ENCODE data around the gene MRPL14.
"Not testable (repeated sequence)": the region's sequence is repeated elsewhere in the genome, so short reads cannot be mapped to it uniquely, and the experiment has no call there.

MRPL14 gene

GRCh38 chr6:44094403-44095242, 32.6 kb downstream of the MRPL14 start:
- peaks cover 2% of the 10 kb centered on the region for H3K36me3 ChIP-seq (ENCODE audit: control insufficient read depth, insufficient read depth, low read length)
- H3K4me3 ChIP-seq (replicated peaks; ENCODE audit: low read depth, low read length): no peak overlapping the region
- DNase-seq (ENCODE audit: extremely low read depth, insufficient read length): no peak
- no peak for TF ChIP-seq CTCF (IDR thresholded peaks at IDR 0.05; ENCODE audit: insufficient read depth, low read length, poor library complexity, severe bottlenecking)
- H3K27me3 ChIP-seq (replicated peaks; ENCODE audit: control insufficient read depth, insufficient read depth, low read length): no peaks in the 10 kb centered on the region

GRCh38 chr6:44093750-44094402, 33.4 kb downstream of the MRPL14 start:
- Histone ChIP-seq H3K36me3 (ENCODE audit: control insufficient read depth, insufficient read depth, low read length) (no peaks in the 10 kb centered on the region; the same call in none of the 2 replicates), H3K4me3 (replicated peaks; ENCODE audit: low read depth, low read length) (no peak overlapping the region), H3K27me3 (replicated peaks; ENCODE audit: control insufficient read depth, insufficient read depth, low read length) (no peaks in the 10 kb centered on the region)
- DNase-seq (ENCODE audit: extremely low read depth, insufficient read length): no peak
- TF ChIP-seq CTCF (IDR thresholded peaks at IDR 0.05; ENCODE audit: insufficient read depth, low read length, poor library complexity, severe bottlenecking): no peak

- no peak for DNase-seq (ENCODE audit: extremely low read depth, insufficient read length)
- Histone ChIP-seq H3K36me3 (ENCODE audit: control insufficient read depth, insufficient read depth, low read length) (no peaks in the 10 kb centered on the region; the same call in none of the 2 replicates), H3K4me3 (replicated peaks; ENCODE audit: low read depth, low read length) (no peak overlapping the region), H3K27me3 (replicated peaks; ENCODE audit: control insufficient read depth, insufficient read depth, low read length) (no peaks in the 10 kb centered on the region)
- TF ChIP-seq CTCF (IDR thresholded peaks at IDR 0.05; ENCODE audit: insufficient read depth, low read length, poor library complexity, severe bottlenecking): no peak
Observed at GRCh38 chr6:44093066-44093465, 34.2 kb downstream of the MRPL14 start.

GRCh38 chr6:44091981-44092884, 35.0 kb downstream of the MRPL14 start:
- no peak for DNase-seq (ENCODE audit: extremely low read depth, insufficient read length)
- Histone ChIP-seq H3K36me3 (ENCODE audit: control insufficient read depth, insufficient read depth, low read length) (no peaks in the 10 kb centered on the region; the same call in none of the 2 replicates), H3K27me3 (replicated peaks; ENCODE audit: control insufficient read depth, insufficient read depth, low read length) (no peaks in the 10 kb centered on the region), H3K4me3 (replicated peaks; ENCODE audit: low read depth, low read length) (no peak overlapping the region)
- no peak for TF ChIP-seq CTCF (IDR thresholded peaks at IDR 0.05; ENCODE audit: insufficient read depth, low read length, poor library complexity, severe bottlenecking)

- H3K4me3 ChIP-seq (replicated peaks; ENCODE audit: low read depth, low read length); DNase-seq (ENCODE audit: extremely low read depth, insufficient read length); H3K36me3 ChIP-seq (ENCODE audit: control insufficient read depth, insufficient read depth, low read length); H3K27me3 ChIP-seq (replicated peaks; ENCODE audit: control insufficient read depth, insufficient read depth, low read length): not testable (repeated sequence)
Observed at GRCh38 chr6:44091356-44091755, 35.9 kb downstream of the MRPL14 start.

Data from GM06990 (cell line).